OCI-LY7 (cell line): Measurements from ENCODE around the gene RIPPLY2. TPM values are rescaled to one million over a fixed set of nuclear protein-coding genes. Genes with fewer than 3 reads are reported as not detected.

Source experiments
- BruUV-seq: library from RNA; stranded (reverse); fragments of 400-500 nt; replicated peaks from 2 replicates; lab custom pipeline; 2021; lab: Mats Ljungman, UMichigan
- CTCF ChIA-PET: fragments of 300-600 bp; sonication (Branson Sonifier 250); formaldehyde crosslinking; loops from one replicate; lab custom pipeline; 2022; ENCODE audit warnings: antibody characterized with exemption; ENCODE audit not compliant: unreplicated experiment; lab: Charles Lee
- POLR2A ChIA-PET: fragments of 300-600 bp; sonication (Branson Sonifier 250); formaldehyde crosslinking; loops from one replicate; lab custom pipeline; 2022; ENCODE audit warnings: antibody characterized with exemption; lab: Charles Lee
- DNase-seq: peaks from one replicate; pipeline ENCODE4 v3.0.0-alpha.2; 2015; ENCODE audit warnings: low spot score
- H2AFZ ChIP-seq: fragments of 200-600 bp; sonication (generic), shearing (Covaris generic); 2 replicates; pipeline ENCODE4 v1.6.1; 2014; ENCODE audit warnings: mild to moderate bottlenecking, antibody characterized with exemption, low read length, moderate library complexity
- H3K27ac ChIP-seq: fragments of 200-600 bp; sonication (generic); 2 replicates; pipeline ENCODE4 v1.5.1; 2014; ENCODE audit warnings: mixed run types, low read depth, mild to moderate bottlenecking, moderate library complexity, low read length, inconsistent platforms; ENCODE audit not compliant: poor library complexity, severe bottlenecking
- H3K36me3 ChIP-seq: fragments of 200-600 bp; sonication (generic); 2 replicates; pipeline ENCODE4 v1.6.1; 2014; ENCODE audit warnings: mild to moderate bottlenecking, antibody characterized with exemption, low read length, moderate library complexity, mixed read lengths; ENCODE audit not compliant: insufficient read depth
- H3K4me1 ChIP-seq: fragments of 200-600 bp; sonication (generic); 2 replicates; pipeline ENCODE4 v1.5.1; 2014; ENCODE audit warnings: mild to moderate bottlenecking, low read length; ENCODE audit not compliant: insufficient read depth, poor library complexity, severe bottlenecking
- H3K4me2 ChIP-seq: fragments of 200-600 bp; sonication (generic); 2 replicates; pipeline ENCODE4 v1.6.1; 2014; ENCODE audit warnings: mild to moderate bottlenecking, low read length
- H3K4me3 ChIP-seq: fragments of 200-600 bp; sonication (generic); 2 replicates; pipeline ENCODE4 v1.5.1; 2014; ENCODE audit warnings: mild to moderate bottlenecking, low read depth, low read length; ENCODE audit not compliant: poor library complexity, severe bottlenecking
- H3K79me2 ChIP-seq: fragments of 200-600 bp; sonication (generic); 2 replicates; pipeline ENCODE4 v1.6.1; 2016; ENCODE audit warnings: low read depth, mild to moderate bottlenecking, low read length, moderate library complexity, mixed read lengths; ENCODE audit not compliant: insufficient read depth
- H3K9me2 ChIP-seq: fragments of 200-600 bp; sonication (generic); 2 replicates; pipeline ENCODE4 v1.6.1; 2016; ENCODE audit warnings: mild to moderate bottlenecking, low read length, mixed read lengths; ENCODE audit not compliant: insufficient read depth
- H3K9me3 ChIP-seq: fragments of 200-600 bp; sonication (generic); 2 replicates; pipeline ENCODE4 v1.6.1; 2014; ENCODE audit warnings: mild to moderate bottlenecking, mixed run types, low read length, mixed read lengths
- H4K20me1 ChIP-seq: fragments of 200-600 bp; sonication (generic); 2 replicates; pipeline ENCODE4 v1.6.1; 2014; ENCODE audit warnings: mild to moderate bottlenecking, antibody characterized with exemption, low read length, moderate library complexity, mixed read lengths; ENCODE audit not compliant: insufficient read depth
- CTCF ChIP-seq: fragments of 200-600 bp; sonication (generic); conservative IDR thresholded peaks from 2 replicates; pipeline ENCODE4 v1.5.1; 2014; ENCODE audit warnings: mild to moderate bottlenecking, antibody characterized with exemption, low read length, moderate library complexity, mixed read lengths
- EZH2phosphoT487 ChIP-seq: fragments of 200-600 bp; sonication (generic); IDR thresholded peaks from 2 replicates; pipeline ENCODE4 v1.6.1; 2018; ENCODE audit warnings: low read depth, borderline replicate concordance, mild to moderate bottlenecking, mixed run types, antibody characterized with exemption, low read length, moderate library complexity, mixed read lengths
- intact Hi-C: fragments of 100-400 bp; cut with micrococcal nuclease; formaldehyde crosslinking; loops from one replicate; pipeline ENCODE4 v1.10.0; 2022; ENCODE audit not compliant: unreplicated experiment
- total RNA-seq, 2 experiments: library from RNA; depleted of rRNA in 1 of 2; stranded (reverse); fragments of >200 nt in 1 of 2; shearing (Covaris generic) in 1 of 2; gene quantifications; 2 replicates each; pipeline ENCODE4 v1.2.3, GENCODE V29; 2014 to 2022

RIPPLY2 gene
- total RNA-seq, 2 experiments from 2014 or later: not detected

GRCh38 chr6:83824831-83825230 lies 28.3 kb upstream of the RIPPLY2 start:
- no peak for DNase-seq
- BruUV-seq: no TSS peak
- TF ChIP-seq CTCF: no peak
- no peak for TF ChIP-seq EZH2phosphoT487
- no peaks in the 10 kb centered on the region for H3K4me1 ChIP-seq
- ChIA-PET POLR2A (no interaction called here), CTCF (no interaction called here)
- intact Hi-C loops: no loop called here
- no peak overlapping the region for H3K4me3 ChIP-seq
- no peaks in the 10 kb centered on the region for H4K20me1 ChIP-seq
- no peaks in the 10 kb centered on the region for H3K9me2 ChIP-seq
- H3K79me2 ChIP-seq: no peaks in the 10 kb centered on the region
- H2AFZ ChIP-seq: no peak overlapping the region
- no peak overlapping the region for H3K27ac ChIP-seq
- H3K36me3 ChIP-seq: no peaks in the 10 kb centered on the region
- H3K9me3 ChIP-seq: no peaks in the 10 kb centered on the region
- H3K4me2 ChIP-seq: no peak overlapping the region

GRCh38 chr6:83827050-83827449 lies 26.1 kb upstream of the RIPPLY2 start:
- ChIA-PET POLR2A (interaction anchor here (1.2 kb wide), 1 partner anchor 9 kb away, joined by 4 read pairs; no protein-coding TSS in a partner anchor), CTCF (no interaction called here)
- no peak overlapping the region for H3K27ac ChIP-seq
- H2AFZ ChIP-seq: no peak overlapping the region
- H3K4me2 ChIP-seq: no peak overlapping the region
- H3K9me2 ChIP-seq: no peaks in the 10 kb centered on the region
- H3K9me3 ChIP-seq: no peaks in the 10 kb centered on the region
- no peak overlapping the region for H3K4me3 ChIP-seq
- H3K4me1 ChIP-seq: no peaks in the 10 kb centered on the region
- intact Hi-C loops: no loop called here
- no peaks in the 10 kb centered on the region for H4K20me1 ChIP-seq
- H3K79me2 ChIP-seq: no peaks in the 10 kb centered on the region
- TF ChIP-seq CTCF: no peak
- BruUV-seq: no TSS peak
- DNase-seq: no peak
- no peaks in the 10 kb centered on the region for H3K36me3 ChIP-seq

DNA sequence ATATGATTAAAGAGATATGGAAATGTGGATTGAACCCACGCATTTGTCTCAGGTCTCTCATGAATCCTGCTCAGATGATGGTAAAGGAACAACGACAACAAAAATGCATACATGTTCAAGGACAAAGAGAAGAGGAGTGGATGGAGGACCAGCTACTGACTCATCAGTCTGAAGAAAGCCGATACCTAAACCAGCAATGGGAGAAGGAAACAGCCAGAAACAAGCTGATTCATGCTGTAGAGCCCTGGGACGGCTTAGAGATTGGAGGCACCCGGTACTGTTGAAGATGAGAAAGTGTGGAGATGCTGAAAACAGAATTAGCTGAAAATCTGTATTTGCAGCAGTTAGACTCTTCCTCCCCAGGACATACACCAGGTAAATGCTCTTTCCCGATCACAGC lies 14.4 kb upstream of the RIPPLY2 start:
- ChIA-PET CTCF (no interaction called here), POLR2A (interaction anchor here (0.6 kb wide), 1 partner anchor 404 kb away, joined by 3 read pairs; no protein-coding TSS in a partner anchor)
- DNase-seq: no peak
- H3K9me3 ChIP-seq: no peaks in the 10 kb centered on the region
- H3K4me3 ChIP-seq: no peak overlapping the region
- no peaks in the 10 kb centered on the region for H3K9me2 ChIP-seq
- H3K36me3 ChIP-seq: no peaks in the 10 kb centered on the region
- no peak overlapping the region for H2AFZ ChIP-seq
- TF ChIP-seq EZH2phosphoT487 (no peak), CTCF (no peak)
- no peak overlapping the region for H3K27ac ChIP-seq
- no peaks in the 10 kb centered on the region for H4K20me1 ChIP-seq
- no TSS peak for BruUV-seq
- no peaks in the 10 kb centered on the region for H3K4me1 ChIP-seq
- no peaks in the 10 kb centered on the region for H3K79me2 ChIP-seq
- intact Hi-C loops: no loop called here
- H3K4me2 ChIP-seq: no peak overlapping the region
